RWPE2 (cell line): Measurements from ENCODE around the gene CCSER1.

Source experiments
- ATAC-seq: fragments of 200-7000 bp; cut with Tn5 transposase; 3 replicates; pipeline ENCODE4 v1.9.1; 2021; ENCODE audit warnings: low read depth
- DNase-seq: peaks from one replicate; pipeline ENCODE4 v3.0.0-alpha.2; 2020; ENCODE audit warnings: low spot score
- H3K27ac ChIP-seq: fragments of 450-650 bp; 2 replicates; pipeline ENCODE4 v1.5.1; 2017; ENCODE audit warnings: mild to moderate bottlenecking; ENCODE audit not compliant: poor library complexity, severe bottlenecking
- H3K27me3 ChIP-seq: fragments of 250-450 bp; sonication (Bioruptor Pico); 2 replicates; pipeline ENCODE4 v1.5.1; 2021; ENCODE audit warnings: mild to moderate bottlenecking, moderate library complexity; ENCODE audit not compliant: insufficient read depth, poor library complexity, severe bottlenecking
- H3K36me3 ChIP-seq: fragments of 250-450 bp; sonication (Bioruptor Pico); 2 replicates; pipeline ENCODE4 v1.5.1; 2020; ENCODE audit warnings: low read depth, mild to moderate bottlenecking, moderate library complexity
- H3K4me1 ChIP-seq: fragments of 250-450 bp; sonication (Bioruptor Pico); 2 replicates; pipeline ENCODE4 v1.5.1; 2021; ENCODE audit warnings: mild to moderate bottlenecking, moderate library complexity; ENCODE audit not compliant: insufficient read depth, poor library complexity, severe bottlenecking
- H3K4me3 ChIP-seq: fragments of 250-450 bp; sonication (Bioruptor Pico); 2 replicates; pipeline ENCODE4 v1.5.1; 2021; ENCODE audit warnings: mild to moderate bottlenecking, moderate library complexity; ENCODE audit not compliant: severe bottlenecking
- H3K9me3 ChIP-seq: fragments of 250-450 bp; sonication (Bioruptor Pico); 2 replicates; pipeline ENCODE4 v1.5.1; 2021; ENCODE audit warnings: mild to moderate bottlenecking, moderate library complexity; ENCODE audit not compliant: severe bottlenecking
- TF ChIP-seq, protein P1 (sequence below): fragments of 450-650 bp; IDR thresholded peaks from one replicate; pipeline ENCODE4 v1.5.1; 2017; ENCODE audit warnings: mild to moderate bottlenecking, moderate library complexity; ENCODE audit not compliant: poor library complexity, severe bottlenecking

CCSER1 gene

DNA sequence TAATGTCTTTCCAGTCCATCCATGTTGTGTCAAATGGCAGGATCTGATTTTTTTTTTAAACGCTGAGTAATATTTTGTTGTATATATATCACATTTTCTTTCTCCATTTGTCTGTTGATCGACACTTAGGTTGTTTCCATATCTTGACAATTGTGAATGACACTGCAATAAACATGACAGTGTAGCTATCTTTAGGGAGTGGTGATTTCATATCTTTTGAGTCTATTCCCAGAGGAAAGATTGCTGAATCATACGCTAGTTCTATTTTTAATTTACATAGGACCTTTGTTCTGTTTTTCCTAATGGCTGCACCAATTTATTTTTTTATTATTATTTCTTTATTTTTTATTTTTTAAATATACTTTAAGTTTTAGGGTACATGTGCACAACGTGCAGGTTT is 470.7 kb downstream of the CCSER1 start:
- DNase-seq, result no peak
- ATAC-seq, result no peak
- no peak overlapping the region for H3K4me3 ChIP-seq

DNA sequence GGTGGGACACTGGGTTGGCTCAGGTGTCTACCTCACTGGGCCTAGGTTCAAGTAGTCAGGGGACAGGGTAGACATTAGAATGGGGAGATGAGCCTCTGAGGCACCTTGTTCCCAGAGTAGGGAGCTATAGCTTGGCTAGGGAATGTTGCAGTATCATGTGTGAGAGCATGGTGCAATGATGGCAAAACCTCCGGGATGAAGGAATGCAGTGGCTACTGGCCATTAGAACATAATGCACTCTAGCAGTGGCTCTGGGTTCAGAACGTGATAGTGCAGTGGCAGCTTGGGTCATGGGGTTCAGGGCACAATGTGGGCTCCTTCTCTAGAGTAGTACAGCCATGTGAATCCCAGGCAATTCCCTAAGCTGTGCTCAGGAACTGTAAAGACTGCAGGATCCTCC is 471.5 kb downstream of the CCSER1 start:
- Histone ChIP-seq H3K4me3 (no peak overlapping the region), H3K4me1 (no peaks in the 10 kb centered on the region), H3K27ac (no peak overlapping the region), H3K27me3 (no peaks in the 10 kb centered on the region), H3K9me3 (no peaks in the 10 kb centered on the region), H3K36me3 (no peaks in the 10 kb centered on the region)
- ATAC-seq, result no peak
- DNase-seq, result no peak
- TF ChIP-seq, protein P1, sequence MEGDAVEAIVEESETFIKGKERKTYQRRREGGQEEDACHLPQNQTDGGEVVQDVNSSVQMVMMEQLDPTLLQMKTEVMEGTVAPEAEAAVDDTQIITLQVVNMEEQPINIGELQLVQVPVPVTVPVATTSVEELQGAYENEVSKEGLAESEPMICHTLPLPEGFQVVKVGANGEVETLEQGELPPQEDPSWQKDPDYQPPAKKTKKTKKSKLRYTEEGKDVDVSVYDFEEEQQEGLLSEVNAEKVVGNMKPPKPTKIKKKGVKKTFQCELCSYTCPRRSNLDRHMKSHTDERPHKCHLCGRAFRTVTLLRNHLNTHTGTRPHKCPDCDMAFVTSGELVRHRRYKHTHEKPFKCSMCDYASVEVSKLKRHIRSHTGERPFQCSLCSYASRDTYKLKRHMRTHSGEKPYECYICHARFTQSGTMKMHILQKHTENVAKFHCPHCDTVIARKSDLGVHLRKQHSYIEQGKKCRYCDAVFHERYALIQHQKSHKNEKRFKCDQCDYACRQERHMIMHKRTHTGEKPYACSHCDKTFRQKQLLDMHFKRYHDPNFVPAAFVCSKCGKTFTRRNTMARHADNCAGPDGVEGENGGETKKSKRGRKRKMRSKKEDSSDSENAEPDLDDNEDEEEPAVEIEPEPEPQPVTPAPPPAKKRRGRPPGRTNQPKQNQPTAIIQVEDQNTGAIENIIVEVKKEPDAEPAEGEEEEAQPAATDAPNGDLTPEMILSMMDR, result no peak

More for the DNA sequence above, 470.7 kb downstream of the CCSER1 start:
- TF ChIP-seq, protein P1, result no peak
- Histone ChIP-seq H3K36me3 (no peaks in the 10 kb centered on the region), H3K27me3 (no peaks in the 10 kb centered on the region), H3K9me3 (no peaks in the 10 kb centered on the region), H3K27ac (no peak overlapping the region), H3K4me1 (no peaks in the 10 kb centered on the region)

DNA sequence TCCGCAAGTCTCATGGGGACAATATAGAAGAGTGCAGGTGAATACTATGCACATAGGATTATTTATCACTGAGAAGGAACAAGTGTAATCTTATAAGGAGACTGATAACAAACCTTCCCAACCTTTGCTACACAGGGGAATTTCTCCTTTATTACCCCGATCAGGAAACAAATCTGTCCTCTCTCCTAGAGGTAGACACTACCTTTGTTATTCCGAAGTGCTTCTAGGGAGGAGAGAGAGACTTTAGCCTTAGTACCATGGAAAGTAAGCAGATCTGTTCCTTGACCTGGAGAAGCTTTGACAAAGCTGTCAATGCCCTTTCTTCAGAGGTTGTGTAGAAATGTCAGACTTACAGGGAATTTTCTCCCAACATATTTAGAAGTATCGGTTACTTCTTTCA is 475.5 kb downstream of the CCSER1 start:
- Histone ChIP-seq H3K9me3 (no peaks in the 10 kb centered on the region), H3K36me3 (no peaks in the 10 kb centered on the region), H3K27me3 (no peaks in the 10 kb centered on the region), H3K4me3 (no peak overlapping the region), H3K27ac (no peak overlapping the region), H3K4me1 (no peaks in the 10 kb centered on the region)
- DNase-seq (no peak), ATAC-seq (no peak)
- TF ChIP-seq, protein P1, result no peak

DNA sequence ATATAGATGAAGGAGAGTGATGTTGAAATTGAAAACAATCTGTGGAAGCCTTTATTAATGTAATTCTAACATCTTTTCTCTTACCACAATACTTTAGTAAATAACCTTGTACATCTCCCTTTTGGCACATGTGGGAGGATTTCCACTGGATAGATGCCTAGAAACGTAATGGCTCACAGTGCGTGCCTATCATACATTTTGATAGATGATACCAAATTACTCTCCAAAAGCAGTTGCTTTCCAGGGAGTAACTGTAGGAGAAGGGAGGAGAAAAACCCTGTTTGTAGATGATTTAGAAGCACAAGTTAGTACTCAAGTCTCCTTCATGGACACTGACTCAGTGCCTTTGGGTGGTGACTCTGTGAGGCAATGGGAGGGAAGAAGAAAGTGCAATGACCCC is 476.3 kb downstream of the CCSER1 start:
- Histone ChIP-seq H3K36me3 (no peaks in the 10 kb centered on the region), H3K27ac (no peak overlapping the region), H3K27me3 (no peaks in the 10 kb centered on the region), H3K9me3 (no peaks in the 10 kb centered on the region), H3K4me1 (no peaks in the 10 kb centered on the region), H3K4me3 (no peak overlapping the region)
- TF ChIP-seq, protein P1, result no peak
- DNase-seq (no peak), ATAC-seq (no peak)

DNA sequence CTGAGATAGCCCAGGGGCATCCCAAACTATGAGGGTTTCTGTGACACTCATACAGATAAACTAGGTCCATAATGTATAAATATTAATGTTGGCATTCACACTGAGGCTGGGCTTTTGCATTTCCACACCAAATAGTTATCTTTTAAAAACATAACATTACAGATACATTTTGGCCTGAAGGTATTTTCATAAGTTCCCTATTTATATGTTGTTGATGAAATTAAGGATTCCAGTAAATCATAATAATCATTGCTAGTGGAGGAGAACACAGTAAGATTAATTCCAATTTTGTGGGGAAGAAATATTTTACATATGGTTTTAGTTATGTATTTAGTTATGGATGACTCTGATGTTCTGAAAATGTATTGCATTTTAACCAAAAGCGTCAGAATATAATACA is 479.6 kb downstream of the CCSER1 start:
- no peaks in the 10 kb centered on the region for H3K9me3 ChIP-seq
- no peak overlapping the region for H3K27ac ChIP-seq
- ATAC-seq (no peak), DNase-seq (no peak)
- TF ChIP-seq, protein P1, result no peak
- H3K27me3 ChIP-seq, result no peaks in the 10 kb centered on the region
- H3K4me3 ChIP-seq, result no peak overlapping the region
- H3K4me1 ChIP-seq, result no peaks in the 10 kb centered on the region
- no peaks in the 10 kb centered on the region for H3K36me3 ChIP-seq
